Fibroblast of pulmonary artery (primary cell): Measurements from ENCODE around the gene LRSAM1.
A peak's percentile ranks its signal among the peaks of the same experiment; 100 is the strongest.

Experiments used
- DNase-seq: peaks from one replicate; pipeline ENCODE4 v3.0.0-alpha.2; 2010; ENCODE audit warnings: low read depth
- H3K4me3 ChIP-seq: replicated peaks from 2 replicates; pipeline ENCODE4 v1.5.1; 2011; ENCODE audit warnings: low read depth, mild to moderate bottlenecking, control low read depth, low read length, moderate library complexity
- CTCF ChIP-seq: IDR thresholded peaks from 2 replicates; pipeline ENCODE4 v1.5.1; 2011; ENCODE audit warnings: mild to moderate bottlenecking, control low read depth, low read length, inconsistent platforms; ENCODE audit errors: missing control alignments

Gene LRSAM1

GRCh38 chr9:127450830-127451607 lies at the start of gene LRSAM1, which contains the start of gene RPL12:
TSS of gene LRSAM1 (plus strand) at chr9:127451510. CDS start at chr9:127454528, 3,018 bp downstream.
TSS of gene RPL12 (minus strand) at chr9:127451406. CDS start at chr9:127451317, 89 bp downstream.
- TF ChIP-seq CTCF: no peak
- peak within 1 kb of the TSS; percentile 78 for H3K4me3 ChIP-seq
- peak; percentile 97 for DNase-seq

- DNase-seq: no peak
- no peak for TF ChIP-seq CTCF
- no peak overlapping the region for H3K4me3 ChIP-seq
Measured at GRCh38 chr9:127402401-127403090, 48.8 kb upstream of the LRSAM1 start.

DNA sequence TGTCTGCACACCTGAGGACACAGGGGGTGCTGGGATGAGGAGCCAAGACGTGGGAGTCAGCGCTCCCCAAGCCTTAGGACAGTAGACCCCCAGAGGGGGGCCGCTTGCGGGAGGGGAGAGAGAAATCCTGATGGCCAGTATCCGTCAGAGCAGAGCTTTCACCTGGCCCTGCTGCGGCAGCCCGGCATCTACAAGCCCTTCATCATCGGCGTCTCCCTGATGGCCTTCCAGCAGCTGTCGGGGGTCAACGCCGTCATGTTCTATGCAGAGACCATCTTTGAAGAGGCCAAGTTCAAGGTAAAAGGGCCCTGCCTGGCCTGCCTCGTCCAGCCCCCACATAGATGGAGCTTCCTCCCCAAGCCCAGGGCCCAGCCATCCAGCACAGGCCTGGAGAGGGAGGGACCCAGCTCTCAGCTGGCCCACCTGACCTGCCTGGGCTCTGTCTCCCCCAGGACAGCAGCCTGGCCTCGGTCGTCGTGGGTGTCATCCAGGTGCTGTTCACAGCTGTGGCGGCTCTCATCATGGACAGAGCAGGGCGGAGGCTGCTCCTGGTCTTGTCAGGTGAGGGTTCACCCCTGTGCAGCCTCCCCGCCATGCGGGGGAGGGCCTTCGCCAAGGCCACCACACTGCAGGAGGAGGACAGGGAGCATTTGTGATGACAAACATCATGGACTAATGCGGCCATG lies 47.7 kb upstream of the LRSAM1 start:
- H3K4me3 ChIP-seq: no peak overlapping the region
- DNase-seq: no peak
- TF ChIP-seq CTCF: no peak

GRCh38 chr9:127404631-127405030 lies 46.7 kb upstream of the LRSAM1 start:
- H3K4me3 ChIP-seq: no peak overlapping the region
- no peak for TF ChIP-seq CTCF
- DNase-seq: no peak

DNA sequence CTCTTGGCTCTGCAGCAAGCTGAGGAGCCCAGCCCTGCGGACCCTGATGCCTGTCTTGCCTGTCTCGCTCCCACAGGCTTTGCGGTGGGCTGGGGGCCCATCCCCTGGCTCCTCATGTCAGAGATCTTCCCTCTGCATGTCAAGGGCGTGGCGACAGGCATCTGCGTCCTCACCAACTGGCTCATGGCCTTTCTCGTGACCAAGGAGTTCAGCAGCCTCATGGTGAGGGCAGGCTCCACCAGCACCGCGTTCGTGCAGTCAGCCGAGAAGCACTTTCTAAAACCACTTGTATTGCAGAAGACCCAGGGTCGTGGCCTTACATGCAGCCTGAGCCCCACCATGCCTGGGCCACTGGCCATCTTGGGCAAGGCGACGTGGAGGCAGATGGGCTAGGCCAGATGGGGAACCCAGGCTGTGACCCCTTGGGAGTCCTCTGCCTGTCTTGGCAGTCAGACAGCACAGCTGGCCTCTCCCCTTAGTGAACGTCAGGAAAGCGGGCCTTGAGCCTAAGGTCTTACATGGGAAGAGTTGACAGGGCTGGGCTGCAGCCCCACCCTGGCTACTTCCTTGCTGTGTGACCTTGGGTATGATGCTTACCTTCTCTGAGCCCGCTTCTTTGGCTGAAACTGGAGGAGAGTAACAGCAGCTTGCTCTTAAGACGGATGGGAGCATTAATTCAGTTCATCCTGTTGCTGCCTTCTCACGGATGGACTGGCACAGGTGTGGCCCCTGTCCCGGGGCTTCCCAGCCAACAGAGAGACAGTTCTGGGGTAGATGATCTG lies 45.8 kb upstream of the LRSAM1 start:
- TF ChIP-seq CTCF: no peak
- no peak overlapping the region for H3K4me3 ChIP-seq
- DNase-seq: no peak

GRCh38 chr9:127406799-127407491 lies 44.4 kb upstream of the LRSAM1 start:
- no peak for TF ChIP-seq CTCF
- DNase-seq: no peak
- H3K4me3 ChIP-seq: no peak overlapping the region
